DND-41 (cell line): ENCODE results near the gene PLEK2.

Experiments used
- ATAC-seq: fragments of 200-7000 bp; cut with Tn5 transposase; 3 replicates; pipeline ENCODE4 v1.9.1; 2021; ENCODE audit warnings: low read depth; ENCODE audit not compliant: insufficient read depth
- DNase-seq: peaks from one replicate; pipeline ENCODE4 v3.0.0-alpha.2; 2020
- H2AFZ ChIP-seq: 2 replicates; pipeline ENCODE4 v1.6.0; 2012; ENCODE audit warnings: low read depth, low read length
- H3K27ac ChIP-seq: 2 replicates; pipeline ENCODE4 v1.5.1; 2012; ENCODE audit warnings: low read length, inconsistent platforms
- H3K27me3 ChIP-seq: fragments of 200-600 bp; sonication (generic); 2 replicates; pipeline ENCODE4 v1.6.0; 2012; ENCODE audit warnings: low read length, mild to moderate bottlenecking, inconsistent platforms; ENCODE audit not compliant: insufficient read depth, poor library complexity
- H3K36me3 ChIP-seq: 2 replicates; pipeline ENCODE4 v1.5.1; 2012; ENCODE audit warnings: low read length, inconsistent platforms; ENCODE audit not compliant: insufficient read depth
- H3K4me1 ChIP-seq: 2 replicates; pipeline ENCODE4 v1.5.1; 2012; ENCODE audit warnings: mild to moderate bottlenecking, low read length; ENCODE audit not compliant: insufficient read depth
- H3K4me2 ChIP-seq: 2 replicates; pipeline ENCODE4 v1.6.0; 2012; ENCODE audit warnings: mild to moderate bottlenecking, moderate library complexity, low read length, inconsistent platforms; ENCODE audit not compliant: insufficient read depth
- H3K4me3 ChIP-seq, 2 experiments: fragments of 200-600 bp in 1 of 2; shearing (Covaris generic) in 1 of 2; 2 replicates each; pipeline ENCODE4 v1.5.1; 2012 to 2016; ENCODE audit warnings: inconsistent platforms in 2 of 2, low read length in 2 of 2, mild to moderate bottlenecking in 2 of 2, low read depth in 1 of 2, moderate library complexity in 1 of 2
- H3K79me2 ChIP-seq: 2 replicates; pipeline ENCODE4 v1.6.0; 2012; ENCODE audit warnings: low read length, inconsistent platforms; ENCODE audit not compliant: insufficient read depth
- H3K9ac ChIP-seq: 2 replicates; pipeline ENCODE4 v1.6.0; 2012; ENCODE audit warnings: low read depth, mild to moderate bottlenecking, inconsistent platforms, low read length, moderate library complexity
- H3K9me3 ChIP-seq: 2 replicates; pipeline ENCODE4 v1.5.1; 2012; ENCODE audit warnings: low read length, moderate library complexity, mild to moderate bottlenecking, inconsistent platforms; ENCODE audit not compliant: insufficient read depth, severe bottlenecking
- H4K20me1 ChIP-seq: 2 replicates; pipeline ENCODE4 v1.6.0; 2012; ENCODE audit warnings: low read length; ENCODE audit not compliant: insufficient read depth
- CTCF ChIP-seq: IDR thresholded peaks from 2 replicates; pipeline ENCODE4 v1.5.1; 2012; ENCODE audit warnings: borderline replicate concordance, low read length, moderate library complexity, mild to moderate bottlenecking; ENCODE audit not compliant: poor library complexity, severe bottlenecking; ENCODE audit errors: extremely low read depth
- EZH2 ChIP-seq: IDR thresholded peaks from 3 replicates; pipeline ENCODE4 v1.6.1; 2012; ENCODE audit warnings: borderline replicate concordance, low read depth, mild to moderate bottlenecking, moderate library complexity, low read length, inconsistent platforms; ENCODE audit not compliant: severe bottlenecking

The PLEK2 gene

DNA sequence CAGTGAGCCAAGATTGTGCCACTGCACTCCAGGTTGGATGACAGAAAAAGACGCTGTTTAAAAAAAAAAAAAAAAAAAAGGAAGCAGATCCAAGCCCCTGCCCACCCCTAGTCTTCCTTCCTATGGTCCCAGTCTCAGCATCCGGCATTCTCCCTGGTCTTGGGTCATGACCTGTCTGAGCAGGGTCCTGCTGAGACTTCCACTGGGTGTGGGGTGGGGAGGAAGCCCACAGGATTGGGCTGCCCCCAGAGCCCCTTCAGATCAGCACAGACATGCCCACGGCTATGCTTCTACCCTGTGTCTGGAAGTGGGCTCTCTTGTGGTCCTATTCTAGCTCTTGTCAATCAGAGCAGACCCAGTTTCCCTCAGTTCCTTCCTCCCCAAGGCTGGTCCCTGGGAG lies 12.6 kb upstream of the PLEK2 start:
- DNase-seq (no peak), ATAC-seq (no peak)
- H2AFZ ChIP-seq, result no peak overlapping the region
- H3K4me1 ChIP-seq, result peaks cover 3% of the 10 kb centered on the region
- no peaks in the 10 kb centered on the region for H3K36me3 ChIP-seq
- H3K27me3 ChIP-seq, result peaks cover 14% of the 10 kb centered on the region
- H3K4me3 ChIP-seq, result no peak overlapping the region
- no peak for TF ChIP-seq CTCF
- no peak for TF ChIP-seq EZH2
- no peak overlapping the region for H3K4me2 ChIP-seq
- no peak overlapping the region for H3K27ac ChIP-seq
- no peaks in the 10 kb centered on the region for H3K79me2 ChIP-seq
- H3K9ac ChIP-seq, result no peak overlapping the region
- H3K9me3 ChIP-seq, result no peaks in the 10 kb centered on the region
- no peaks in the 10 kb centered on the region for H4K20me1 ChIP-seq

- H2AFZ ChIP-seq, result no peak overlapping the region
- H3K9me3 ChIP-seq, result no peaks in the 10 kb centered on the region
- H3K9ac ChIP-seq, result no peak overlapping the region
- ATAC-seq, result no peak
- no peaks in the 10 kb centered on the region for H3K79me2 ChIP-seq
- no peaks in the 10 kb centered on the region for H3K36me3 ChIP-seq
- DNase-seq, result no peak
- no peak overlapping the region for H3K4me2 ChIP-seq
- H3K27me3 ChIP-seq, result peaks cover 11% of the 10 kb centered on the region
- no peaks in the 10 kb centered on the region for H4K20me1 ChIP-seq
- no peak overlapping the region for H3K4me3 ChIP-seq
- no peak for TF ChIP-seq EZH2
- TF ChIP-seq CTCF, result no peak
- H3K27ac ChIP-seq, result no peak overlapping the region
- H3K4me1 ChIP-seq, result peaks cover 3% of the 10 kb centered on the region
These were observed 11.5 kb upstream of the PLEK2 start for GRCh38 chr14:67423424-67423823.

DNA sequence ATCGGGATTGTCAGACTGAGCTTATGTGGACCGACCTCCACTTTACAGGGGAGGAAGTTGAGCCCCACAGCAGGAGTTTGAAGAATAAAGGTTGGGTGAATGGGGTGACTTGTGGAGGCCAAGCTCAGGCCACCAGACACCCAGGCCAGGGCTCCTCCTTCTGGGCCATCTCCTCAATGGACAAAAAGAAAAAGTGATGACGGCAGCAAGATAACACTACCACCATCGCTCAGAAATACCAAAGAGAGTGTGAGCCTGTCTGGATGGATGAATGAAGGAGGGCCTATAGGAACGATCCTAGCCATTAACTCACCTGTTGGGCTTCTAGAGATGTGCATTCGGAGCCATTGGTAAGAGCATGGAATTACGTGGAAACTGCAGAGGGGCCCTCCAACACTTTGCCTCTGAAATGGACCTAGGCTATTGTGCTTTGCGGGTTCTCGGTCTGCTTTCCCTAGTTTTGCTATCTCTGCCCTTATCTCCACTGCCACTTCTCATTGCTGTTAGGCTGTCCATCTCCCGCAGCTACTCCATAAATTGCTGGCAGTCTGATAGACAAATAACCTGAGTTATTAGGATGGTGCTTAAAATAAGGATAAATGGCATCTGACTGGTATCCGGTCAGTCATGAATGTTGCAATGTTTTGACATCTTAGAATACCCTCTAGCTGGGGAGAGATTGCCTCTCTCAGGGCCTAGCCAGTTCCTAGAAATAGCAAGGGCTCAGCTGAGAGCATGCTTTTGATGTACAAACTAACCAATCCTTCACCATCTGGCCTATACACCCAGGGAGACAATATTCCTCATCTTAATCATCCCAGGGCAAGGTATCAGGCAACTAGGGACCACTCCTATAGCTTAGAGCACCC lies 9.6 kb upstream of the PLEK2 start:
- DNase-seq (no peak), ATAC-seq (no peak)
- Histone ChIP-seq H2AFZ (no peak overlapping the region), H4K20me1 (no peaks in the 10 kb centered on the region), H3K4me1 (no peaks in the 10 kb centered on the region), H3K9me3 (no peaks in the 10 kb centered on the region), H3K79me2 (no peaks in the 10 kb centered on the region), H3K27ac (no peak overlapping the region), H3K27me3 (peaks cover 11% of the 10 kb centered on the region), H3K36me3 (no peaks in the 10 kb centered on the region), H3K9ac (no peak overlapping the region), H3K4me2 (no peak overlapping the region), H3K4me3 (no peak overlapping the region)
- TF ChIP-seq CTCF (no peak), EZH2 (no peak)
